ENCODE data around the gene MAP2K5.

Gene MAP2K5

DNA sequence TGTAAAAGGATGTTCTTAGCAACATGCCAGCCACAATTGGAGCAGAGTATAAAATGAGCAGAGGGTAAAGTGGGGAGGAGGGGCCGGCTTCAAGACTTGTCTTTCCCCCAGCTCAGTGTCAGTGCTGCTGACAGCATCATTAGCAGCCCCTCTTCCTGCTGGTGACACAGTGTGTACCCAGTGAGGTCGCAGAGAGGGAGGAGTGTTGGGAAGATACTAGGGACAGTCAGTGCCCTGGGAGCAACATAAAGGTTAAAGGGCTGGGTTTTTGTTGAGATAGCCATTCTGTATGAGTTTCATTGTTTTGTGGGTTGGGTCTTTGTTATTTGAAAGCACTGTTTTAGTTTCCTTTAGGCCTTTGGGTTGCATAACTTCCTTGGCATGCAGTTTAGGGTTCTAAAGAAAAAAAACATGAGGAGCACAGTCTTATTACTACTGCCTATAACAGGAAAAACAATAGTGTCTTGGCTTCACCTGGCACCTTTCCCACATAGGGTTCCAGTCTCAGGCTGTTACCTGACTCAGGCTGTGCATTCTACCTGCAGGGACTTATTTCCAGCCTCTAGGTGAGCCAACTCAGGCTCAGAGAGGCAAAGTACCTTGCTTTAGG is 188.7 kb downstream of the MAP2K5 start:
- no peak for DNase-seq

DNA sequence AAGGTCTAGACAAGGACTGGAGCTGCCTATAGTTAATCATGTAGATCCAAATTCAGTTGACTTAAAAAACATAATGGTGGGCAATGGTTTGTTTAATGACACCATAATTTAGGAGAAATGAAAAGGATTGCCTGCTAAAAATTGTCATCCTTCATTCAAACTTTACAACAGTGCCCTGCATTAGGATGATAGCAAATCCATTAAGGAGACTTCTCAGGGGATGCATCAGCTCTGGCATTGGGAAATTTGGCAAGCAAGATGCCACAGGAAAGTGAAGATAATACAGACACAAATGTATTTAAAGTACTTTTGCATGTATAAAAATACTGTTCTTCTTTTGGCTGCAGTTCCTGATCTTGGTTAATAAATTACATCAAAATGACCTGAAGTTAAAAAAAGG is 189.7 kb downstream of the MAP2K5 start:
- no peak for DNase-seq

DNA sequence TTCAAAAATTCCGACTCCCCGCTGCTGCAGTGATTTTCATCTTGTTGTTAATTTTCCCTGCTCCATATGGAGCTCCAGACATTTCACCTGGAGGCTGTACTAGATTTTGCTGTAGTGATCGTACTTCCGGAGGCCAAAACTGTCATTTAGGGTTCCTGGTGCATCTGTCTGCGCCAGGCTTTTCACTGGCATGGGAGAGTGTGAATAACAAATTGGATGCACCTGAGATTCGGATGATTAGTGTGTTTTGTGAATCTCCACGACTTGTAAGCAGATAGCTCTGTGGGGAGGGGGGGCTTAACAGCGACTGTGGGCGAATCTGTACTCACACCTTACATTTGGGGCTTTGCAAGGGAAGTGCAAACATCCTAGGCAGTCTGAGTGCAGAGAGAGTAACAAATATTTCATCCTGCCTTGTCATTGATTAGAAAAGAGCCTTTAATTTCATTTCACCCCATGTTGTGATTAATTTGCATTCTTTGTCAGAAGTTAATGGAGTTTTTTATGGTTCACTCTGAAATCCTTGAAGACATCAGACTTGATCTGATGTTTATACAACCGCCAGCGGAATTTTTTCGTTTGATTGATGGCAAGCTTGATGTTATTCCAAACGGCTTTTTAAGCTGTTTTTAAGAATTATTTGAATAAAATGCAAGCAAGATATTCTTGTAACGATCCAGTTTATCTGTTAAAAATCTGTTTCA is 190.3 kb downstream of the MAP2K5 start:
- no peak for DNase-seq

DNA sequence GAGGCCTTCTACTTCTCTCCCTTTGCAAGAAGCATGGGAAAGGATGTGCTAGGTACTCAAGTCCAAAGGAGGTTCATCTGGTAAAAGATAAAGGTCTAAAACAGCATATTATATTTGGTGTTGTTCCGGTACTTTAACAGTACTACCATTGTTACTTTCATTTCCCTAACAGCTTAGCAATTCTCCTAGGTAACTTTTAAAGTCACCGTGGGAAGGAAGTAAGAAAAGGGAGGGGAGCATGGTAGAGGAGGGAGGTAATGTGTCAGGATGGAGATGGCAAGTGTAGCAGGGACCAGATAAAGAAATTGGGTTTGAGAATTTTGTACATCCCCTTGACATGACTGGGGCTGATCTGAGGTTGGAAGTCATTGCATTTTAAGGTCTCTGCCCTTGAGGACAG is 193.4 kb downstream of the MAP2K5 start:
- no peak for DNase-seq

DNA sequence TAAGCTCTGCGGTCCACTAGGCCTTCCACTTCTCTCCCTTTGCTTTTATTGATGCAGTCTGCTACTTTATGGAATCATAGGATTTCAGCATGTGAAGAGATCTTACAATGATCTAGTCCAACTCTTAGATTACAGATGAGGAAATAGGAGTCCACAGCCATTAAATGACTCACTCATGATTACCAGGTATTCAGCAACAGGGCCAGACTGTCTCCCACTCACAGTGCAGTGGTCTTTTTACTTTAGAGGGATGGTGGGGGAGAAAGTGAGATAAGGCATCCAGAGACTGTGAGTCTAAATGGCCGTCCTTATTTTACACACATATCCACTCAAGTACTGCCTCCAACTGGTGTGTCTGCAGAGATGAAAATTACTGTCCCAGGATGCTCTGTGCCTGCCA is 194.3 kb downstream of the MAP2K5 start:
- no peak for DNase-seq

DNA sequence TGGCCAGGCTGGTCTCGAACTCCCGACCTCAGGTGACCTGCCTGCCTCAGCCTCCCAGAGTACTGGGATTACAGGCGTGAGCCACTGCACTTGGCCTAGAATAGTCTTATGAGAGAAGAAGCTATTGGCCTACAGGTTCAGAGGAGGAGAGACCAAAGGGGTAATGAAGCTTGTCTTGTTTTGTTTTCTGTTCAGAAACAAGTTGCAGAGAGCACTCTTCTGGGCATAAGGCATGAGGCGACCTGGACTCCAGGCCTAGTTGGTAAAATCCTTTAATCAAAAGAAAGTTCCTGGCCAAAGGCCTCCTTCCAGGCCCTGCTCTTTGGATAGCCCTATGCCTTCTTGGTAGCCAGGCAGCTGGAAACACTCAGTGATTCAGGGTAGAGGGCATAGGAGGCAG is 195.6 kb downstream of the MAP2K5 start:
- no peak for DNase-seq

DNA sequence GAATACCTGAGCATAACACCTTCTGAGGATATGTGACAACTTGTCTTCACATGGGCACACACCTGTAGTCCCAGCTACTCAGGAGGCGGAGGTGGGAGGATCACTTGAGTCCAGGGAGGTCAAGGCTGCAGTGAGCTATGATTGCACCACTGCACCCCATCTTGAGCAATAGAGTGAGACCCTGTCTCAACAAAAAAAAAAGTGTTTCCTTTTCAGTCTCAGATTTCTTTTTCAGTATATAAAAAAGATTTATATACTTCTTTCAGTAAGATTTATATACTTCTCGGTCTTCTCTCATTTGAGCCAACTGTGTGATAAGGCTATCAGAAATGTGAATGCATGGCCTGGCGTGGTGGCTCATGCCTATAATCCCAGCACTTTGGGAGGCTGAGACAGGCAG is 197.9 kb downstream of the MAP2K5 start:
- DNase-seq: no peak

DNA sequence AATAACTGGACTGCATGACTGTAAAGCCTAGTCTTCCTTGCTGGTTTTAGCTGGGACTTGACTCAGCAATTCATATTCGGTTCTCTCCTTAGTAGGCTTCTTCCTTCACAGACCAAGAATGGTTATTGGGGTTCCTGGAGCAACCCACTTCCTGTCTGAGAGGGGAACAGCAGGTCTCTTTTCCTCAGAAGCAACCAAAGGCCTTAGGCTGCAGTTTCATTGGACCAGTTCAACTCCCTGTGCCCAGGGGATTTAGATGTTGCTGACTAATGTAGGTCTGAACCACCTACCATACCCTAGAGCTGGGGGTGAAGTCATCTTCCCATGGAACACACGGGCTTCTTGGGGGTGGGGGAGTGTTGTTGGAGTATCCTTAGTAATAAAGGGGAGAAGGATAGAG is 198.8 kb downstream of the MAP2K5 start:
- DNase-seq: no peak

DNA sequence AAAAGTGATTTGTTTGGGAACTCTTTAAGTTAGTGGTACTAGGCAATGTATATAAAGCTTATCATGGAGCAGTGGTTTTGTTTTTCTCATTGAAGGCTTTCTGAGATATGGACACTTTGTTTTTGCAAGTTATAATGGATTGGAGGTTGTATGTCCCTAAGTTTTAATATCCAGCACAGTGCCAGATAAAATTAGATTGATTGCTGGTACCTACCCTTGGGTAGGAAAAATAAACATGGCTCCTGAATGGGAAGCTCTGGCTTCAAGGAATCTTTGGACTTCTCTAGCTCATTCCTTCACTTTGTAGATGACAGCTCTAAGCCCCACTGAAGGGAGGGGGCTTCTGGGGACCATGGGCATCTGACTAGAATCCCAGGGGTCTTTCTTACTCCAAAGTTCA is 201.1 kb downstream of the MAP2K5 start:
- no peak for DNase-seq

DNA sequence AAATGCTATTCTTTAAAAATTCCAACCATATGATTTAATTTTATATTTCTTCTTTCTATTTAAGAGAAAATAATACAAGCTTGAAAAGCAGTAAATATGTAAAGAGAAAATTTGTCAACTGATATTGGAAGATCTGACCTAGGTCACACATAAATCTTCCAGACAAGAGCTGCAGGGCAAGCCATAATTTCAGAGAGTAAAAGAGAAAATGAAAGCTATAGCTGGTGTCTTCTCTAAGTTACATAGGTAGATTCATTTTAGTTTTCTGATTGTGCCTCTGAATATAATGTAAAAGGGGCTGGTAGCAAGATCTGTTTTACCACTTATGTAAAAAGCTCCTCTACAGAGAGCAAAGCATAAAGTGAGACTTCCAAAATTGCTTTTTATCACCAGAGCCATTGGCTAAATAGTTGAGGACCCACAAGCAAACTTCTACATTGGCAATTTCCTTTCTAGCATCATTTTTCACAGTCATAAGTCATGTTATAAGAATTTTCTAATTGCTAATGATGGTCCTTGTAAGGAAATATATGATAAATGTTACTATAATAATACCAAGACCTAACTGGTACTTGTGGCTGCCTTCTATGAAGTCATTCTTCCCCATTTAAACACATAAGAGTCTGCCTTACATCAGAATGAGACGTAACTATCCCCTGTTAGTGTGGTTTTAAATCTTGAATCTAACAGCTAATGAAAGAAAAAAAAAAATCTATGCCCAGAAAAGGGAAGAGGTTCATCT is 202.0 kb downstream of the MAP2K5 start:
- DNase-seq: no peak

DNA sequence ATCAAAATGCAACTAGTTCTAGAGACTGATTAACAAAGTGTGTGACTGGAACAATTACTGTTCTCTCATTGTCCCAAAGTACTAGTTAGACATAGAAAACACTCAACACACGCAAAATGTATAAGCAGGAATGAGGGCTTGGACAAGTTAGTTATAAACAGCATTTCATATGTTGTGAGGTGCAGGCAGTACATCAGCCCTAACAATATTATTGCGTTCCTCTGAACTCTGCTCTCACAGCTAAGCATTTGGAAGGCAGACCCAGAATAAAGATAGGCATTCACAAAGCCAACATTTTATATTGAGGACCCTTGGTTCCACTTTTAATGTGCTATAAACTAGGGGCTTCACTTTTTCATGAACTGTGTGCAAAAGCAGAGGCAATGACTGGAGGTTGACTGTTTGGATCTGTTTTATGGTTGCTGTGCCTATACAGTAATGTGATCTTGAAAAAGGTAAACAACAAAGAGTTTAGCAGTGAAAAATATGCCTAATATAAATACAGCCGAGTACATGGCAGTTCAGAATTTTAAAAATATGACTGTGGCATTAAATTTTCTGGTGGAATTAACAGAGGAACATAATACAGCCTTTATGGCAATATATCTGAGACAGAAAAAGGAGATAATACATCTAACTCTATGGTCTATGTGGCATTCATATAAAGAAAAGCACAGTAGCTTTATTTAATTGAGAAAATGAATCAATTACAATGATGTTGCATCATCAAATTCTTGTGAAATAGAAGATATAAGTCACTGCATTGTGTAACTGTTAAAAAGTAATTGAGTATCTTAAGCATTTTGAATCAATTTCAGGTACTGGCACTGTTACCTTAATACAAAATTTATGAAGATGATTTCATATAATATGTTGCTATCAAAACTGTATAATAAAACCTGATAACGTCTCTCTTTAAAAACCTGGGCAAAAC is 202.8 kb downstream of the MAP2K5 start:
- no peak for DNase-seq

DNA sequence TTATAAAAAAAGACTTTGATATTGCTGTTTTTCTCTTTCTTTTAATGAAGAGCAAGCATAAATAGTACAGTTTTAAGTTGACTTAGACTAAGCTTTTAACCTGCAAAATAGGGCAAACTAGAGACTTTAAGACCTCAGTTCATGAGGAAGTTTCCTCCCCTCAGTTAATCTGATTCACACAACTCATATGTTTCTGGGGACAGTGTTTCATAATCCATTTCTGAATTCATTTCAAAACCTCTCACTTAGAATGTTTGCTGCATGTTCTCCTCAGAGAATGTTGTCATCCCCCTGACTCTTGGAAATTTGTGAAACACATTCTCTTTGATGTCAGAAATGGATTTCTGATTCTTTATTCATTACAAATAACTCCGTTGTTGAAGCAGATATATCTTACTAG is 203.5 kb downstream of the MAP2K5 start:
- DNase-seq: no peak

DNA sequence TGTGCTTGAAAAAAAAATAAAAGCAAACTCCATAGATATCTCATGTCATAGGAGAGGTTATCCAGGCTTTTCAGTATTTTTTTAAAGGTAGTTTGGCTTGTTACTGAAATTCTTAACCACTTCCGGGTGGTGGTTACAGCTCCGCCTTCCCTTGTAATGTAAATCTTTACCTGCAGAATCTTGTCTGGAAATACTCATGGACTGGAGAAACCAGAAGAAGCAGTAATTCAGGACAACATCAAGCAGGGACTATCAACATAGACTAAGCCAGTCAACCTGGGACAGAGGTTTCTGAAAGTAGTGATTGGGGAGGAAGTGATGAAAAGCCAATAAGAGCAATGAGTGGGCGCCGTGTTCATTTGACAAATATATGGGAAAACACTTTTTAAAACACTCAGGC is 203.9 kb downstream of the MAP2K5 start:
- no peak for DNase-seq

DNA sequence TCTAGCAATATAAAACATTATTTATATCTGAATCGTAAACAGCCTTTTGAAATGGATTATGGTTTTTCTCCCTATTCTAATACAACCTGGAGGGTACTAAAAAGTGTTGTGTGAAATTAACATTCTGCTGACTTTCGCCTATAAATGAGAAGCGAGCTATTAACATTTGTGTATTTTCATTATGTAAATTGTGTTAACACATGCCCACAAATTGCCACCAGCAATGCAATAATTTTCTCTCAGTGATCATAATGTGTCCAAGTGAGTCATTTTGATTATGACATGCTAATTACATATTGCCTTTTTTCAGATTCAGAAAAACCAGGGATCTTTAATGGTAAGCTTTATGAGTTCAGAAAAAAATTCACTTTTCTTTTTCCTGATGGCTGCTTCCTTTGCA is 205.4 kb downstream of the MAP2K5 start:
- no peak for DNase-seq

DNA sequence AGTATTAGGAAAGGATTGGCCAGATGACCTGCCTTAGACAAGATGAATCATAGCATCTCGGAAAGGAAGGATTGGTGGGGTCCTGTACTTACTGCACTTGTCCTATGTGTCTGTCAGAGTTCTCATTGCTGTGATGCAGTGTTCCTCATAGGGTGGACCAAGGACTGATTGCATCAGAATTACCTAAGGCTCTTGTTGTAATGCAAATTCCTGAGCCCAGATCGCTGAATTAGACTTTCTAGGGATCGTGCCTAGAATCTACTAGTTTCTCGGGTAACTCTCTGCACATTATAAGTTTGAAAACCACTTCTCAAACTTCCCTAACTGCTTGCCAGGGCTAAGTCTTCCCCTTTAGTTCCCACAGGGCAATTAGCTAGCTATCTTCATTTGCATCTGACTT is 207.9 kb downstream of the MAP2K5 start:
- DNase-seq: no peak

DNA sequence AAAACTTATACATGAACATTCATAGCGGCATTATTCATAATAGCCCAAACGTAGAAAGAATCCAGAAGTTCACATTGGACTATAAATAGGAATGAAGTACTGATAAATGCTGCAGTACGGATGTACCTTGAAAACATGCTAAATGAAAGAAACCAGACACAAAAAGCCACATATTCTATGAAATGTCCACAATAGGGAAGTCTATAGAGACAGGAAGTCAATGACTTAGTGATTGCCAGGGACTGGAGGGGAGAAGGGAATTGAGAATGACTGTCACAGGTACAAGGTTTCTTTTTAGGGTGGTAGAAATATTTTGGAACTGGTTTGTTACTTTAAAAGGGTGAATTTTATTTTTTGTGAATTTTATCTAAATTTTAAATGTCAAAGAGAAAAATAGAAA is 211.4 kb downstream of the MAP2K5 start:
- no peak for DNase-seq

DNA sequence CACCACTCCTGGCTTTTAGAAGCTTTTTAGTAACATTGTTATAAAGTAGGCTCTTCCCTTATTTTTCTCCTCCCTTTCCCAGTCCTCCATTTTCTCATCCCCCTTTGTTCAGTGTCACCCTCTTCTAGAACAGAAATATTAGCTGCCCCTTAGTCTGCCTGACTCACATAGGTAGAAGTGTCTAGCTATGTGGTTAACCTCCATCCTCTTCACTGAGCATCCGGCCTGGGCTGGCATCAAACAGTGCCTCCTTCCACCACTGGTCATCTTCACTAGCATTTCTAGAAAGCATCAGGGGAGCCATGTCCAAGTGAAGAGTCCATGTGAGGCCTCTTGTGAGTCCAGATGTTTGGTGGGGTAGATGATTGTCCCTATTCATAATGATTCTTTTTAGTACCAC is 212.8 kb downstream of the MAP2K5 start:
- DNase-seq: no peak

DNA sequence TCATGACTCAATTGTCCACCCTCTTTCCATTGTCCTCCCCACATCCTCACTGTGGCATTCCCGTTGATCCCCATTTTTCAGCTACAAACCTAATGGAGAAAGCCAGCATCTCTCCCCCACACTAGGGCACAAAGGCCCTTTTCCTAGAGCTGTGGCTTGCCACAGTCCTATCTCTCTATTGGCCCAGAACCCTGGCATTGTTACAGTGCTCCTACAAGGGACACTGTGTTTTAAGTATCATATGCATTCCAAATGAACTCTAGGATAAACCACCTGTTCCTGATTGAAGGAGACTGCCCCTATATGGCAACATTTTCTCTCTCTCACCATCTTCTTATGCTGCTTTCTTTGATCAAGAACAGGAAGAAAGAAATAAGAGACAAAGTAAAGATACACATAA is 213.4 kb downstream of the MAP2K5 start:
- no peak for DNase-seq

DNA sequence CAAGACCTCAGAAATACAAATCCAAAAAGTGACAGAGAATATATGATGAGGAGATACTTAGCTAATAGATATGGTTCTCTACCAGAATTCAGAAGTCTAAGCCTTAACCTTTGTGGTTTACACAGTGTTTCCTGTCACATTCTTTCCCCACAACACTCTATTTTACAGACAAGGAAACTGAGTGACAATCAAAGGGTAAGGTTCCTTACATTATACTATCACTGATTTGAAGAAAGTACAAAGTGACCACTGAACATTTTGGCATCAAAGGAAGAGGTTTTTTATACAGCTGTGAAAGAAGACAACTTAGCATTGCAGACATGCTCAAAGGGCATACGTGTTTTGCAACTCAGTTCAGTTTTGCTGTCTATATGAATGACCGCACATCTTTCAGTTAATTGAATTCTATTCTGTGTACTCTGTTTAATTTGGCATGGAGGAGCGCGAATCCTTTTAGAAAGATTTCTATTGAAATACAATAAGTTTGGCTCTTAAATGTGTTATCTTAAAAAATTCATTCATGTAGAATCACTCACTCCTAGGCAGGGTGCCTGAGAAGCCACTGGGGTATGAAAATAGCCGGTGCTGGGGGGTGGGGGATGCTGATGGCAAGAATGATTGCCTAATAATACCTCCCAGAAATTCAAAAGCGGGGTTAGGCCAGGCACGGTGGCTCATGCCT is 216.3 kb downstream of the MAP2K5 start:
- DNase-seq: no peak

DNA sequence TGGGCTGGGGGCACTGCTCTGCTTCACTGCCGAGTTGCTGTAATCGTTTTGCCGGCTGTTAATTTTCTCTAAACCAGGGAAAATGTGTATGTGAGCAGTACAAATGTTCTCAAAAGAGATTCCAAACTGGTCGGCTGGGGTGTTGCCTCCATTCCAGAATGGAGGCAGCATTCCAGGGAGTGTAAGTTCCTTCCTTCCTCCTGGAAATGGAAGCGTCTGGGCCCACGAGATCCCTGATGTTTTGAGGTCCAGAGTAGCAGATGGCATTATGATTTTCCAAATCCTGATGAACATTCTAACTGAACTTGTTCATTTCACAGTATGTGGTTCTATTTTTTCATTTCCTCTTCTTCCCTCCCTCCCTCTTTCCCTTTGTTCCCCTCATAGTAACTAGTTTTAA is 218.4 kb downstream of the MAP2K5 start:
- DNase-seq: no peak

DNA sequence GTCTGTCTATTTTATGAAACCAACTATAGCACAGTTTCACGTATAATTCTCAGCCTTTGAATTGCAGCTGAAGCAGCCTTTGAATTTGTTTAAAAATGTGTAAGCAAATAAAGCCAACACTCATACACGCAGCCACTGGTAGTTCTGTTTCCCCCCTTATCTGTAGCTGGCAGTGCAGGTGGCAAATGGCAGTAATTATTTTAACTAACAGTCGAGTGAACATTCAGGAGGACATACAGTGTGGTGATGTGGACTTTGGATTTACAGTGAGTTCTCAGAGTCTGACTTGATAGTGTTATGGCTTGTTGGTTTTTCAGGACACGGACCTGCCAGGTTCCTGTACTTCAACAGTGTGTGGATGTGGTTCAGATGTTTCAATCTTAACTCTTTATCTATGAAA is 218.8 kb downstream of the MAP2K5 start:
- no peak for DNase-seq

DNA sequence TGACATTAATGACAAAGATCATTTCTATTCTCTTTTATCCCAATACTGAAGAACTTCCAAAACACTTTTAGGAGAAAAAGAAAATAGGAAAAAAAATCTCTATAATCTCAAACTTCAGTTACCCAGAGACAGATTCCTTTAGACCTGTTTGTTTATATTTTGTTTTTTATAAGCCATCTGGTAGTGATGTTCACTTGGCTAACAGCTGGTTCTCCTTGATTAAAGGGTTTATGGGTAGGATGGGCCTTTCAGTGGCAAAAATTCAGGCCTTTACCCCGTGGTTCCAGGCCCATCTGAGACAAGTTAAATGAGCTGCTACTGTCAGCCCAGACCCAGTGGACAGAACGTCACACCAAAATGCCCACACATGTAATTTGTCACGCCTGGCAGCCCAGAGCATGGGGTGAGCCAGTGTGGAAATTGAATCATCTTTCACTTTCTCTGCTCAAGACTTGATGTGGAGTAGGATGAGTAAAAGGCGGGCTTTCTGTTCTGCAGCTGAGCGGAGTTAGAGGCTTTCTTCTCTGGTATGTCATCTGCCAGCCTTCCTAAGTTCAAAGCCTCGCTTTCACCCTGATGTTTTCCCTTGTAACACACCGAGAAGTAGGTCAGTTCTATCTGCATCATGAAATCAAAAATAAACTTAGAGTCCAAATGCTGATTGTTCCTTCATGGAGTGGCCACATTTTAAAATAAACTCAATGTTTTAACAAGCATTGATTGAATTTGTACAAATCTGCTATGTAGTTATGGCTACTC is 220.3 kb downstream of the MAP2K5 start:
- peak; percentile 55 for DNase-seq

All from activated CD8-positive, alpha-beta memory T cell treated with anti-CD3 and anti-CD28 coated beads, Interleukin-2, amount 50 U/mL, for 4 hours (primary cell).